Measurements from ENCODE around the gene TSNAX.

TSNAX gene

DNA sequence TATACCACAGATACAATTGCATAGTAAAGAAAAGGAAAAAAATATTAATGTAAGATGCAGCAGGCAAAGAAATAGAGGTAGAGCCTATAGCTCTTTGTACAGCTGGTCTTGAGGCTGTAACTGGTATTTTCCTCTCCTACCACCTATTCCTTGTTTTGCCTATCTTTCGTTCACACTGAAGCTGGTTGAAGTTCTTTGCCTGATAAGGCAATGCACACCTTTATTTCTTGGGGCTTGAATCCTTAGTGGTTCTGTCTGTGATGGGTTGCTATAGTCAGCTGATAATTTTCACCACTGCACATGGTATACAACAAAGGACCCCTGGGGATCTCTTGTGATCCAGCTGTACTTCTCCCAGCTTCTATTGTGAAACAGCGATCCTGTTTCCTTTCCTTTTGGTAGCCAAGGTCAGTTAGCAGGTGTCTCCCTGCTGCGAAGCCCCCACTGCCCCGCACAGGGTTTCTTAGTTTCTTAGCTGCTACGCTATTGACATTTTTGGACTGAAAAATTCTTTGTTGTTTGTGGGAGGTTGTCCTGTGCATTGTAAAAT lies 9.9 kb upstream of the TSNAX start:
- no peak for DNase-seq (ENCODE audit: low read depth)

DNA sequence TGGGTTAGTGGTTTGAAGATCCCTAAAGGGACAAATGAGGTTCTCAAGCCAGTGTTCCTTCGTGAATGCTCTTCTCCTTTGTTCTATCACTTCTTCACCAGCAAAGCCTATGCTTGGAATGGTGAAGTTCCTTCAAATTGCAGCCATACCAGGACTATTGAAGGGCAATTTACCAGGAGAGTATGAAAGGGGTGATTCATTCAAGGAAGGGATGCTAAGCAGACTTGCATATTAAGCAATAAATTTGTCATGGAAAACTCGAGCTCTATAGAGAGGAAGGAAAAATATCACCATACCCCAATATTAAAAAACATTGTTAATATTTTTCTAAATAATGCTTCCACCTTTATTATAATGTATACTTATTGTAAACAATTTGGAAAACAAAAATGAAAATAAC lies 9.3 kb upstream of the TSNAX start:
- peak; percentile 18 for DNase-seq (ENCODE audit: low read depth)

DNA sequence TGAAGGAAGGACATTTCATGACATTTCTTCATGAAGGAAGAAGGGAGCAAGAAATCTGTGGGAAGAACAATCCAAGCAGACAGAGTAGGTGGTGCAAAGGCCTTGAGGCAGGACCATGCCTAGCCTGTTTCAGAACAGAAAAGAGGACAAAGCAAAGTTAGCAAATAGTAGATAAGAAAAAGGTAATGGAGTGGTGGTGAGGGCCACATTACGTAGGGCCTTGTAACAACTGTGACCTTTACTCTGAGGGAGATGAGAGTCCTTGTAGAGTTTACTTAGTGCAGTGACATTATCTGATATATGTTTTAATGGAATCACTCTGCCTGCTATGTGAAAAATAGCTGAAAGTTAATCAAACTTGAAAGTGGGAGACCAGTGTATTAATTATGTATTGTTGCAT lies 6.4 kb upstream of the TSNAX start:
- no peak for DNase-seq (ENCODE audit: low read depth)

DNA sequence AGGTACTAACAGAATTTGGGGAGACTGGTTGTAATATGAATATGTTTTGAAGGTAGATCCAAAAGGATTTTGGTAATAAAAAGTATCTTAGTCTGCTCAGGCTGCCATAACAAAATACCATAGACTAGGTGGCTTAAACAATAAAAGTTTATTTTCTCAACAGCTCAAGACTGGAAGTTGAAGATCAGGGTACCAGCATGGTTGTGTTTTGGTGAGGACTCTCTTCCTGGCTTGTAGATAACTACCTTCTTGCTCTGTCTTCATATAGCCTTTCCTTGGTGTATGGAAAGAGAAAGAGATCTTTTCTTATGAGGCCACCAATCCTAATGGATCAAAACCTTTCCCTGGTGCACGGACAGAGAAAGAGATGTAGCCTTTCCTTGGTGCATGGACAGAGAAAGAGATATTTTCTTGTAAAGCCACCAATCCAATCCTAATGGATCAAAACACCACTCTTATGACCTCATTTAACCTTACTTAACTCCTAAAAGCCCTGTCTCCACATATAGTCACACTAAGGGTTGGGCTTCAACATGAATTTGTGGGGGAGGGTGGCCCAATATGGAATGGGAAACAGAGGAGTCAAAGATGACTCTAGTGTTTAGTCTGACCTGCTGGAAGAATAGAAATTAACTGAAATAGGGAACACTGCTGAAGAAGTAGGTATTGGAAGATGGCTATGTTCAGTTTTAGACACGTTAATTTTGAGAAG lies 5.4 kb upstream of the TSNAX start:
- no peak for DNase-seq (ENCODE audit: low read depth)

DNA sequence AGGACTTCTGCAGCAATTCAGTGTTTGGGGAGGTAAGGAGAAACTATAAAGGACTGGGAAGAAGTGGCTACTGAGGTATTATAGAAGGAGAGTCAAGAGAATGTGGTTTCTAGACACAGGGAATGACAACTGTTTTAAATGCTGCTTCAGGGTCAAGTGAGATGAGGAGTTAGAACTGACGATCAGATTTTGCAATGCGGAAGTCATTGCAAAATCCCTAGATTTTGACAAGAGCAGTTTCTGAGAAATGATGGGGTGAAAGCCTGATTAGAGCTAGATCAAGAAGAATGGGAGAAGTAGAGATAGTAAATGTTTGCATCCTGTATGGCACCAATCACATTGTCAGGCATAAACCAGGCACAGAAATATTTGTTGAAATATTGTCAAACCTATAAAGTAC lies 4.7 kb upstream of the TSNAX start:
- no peak for DNase-seq (ENCODE audit: low read depth)

DNA sequence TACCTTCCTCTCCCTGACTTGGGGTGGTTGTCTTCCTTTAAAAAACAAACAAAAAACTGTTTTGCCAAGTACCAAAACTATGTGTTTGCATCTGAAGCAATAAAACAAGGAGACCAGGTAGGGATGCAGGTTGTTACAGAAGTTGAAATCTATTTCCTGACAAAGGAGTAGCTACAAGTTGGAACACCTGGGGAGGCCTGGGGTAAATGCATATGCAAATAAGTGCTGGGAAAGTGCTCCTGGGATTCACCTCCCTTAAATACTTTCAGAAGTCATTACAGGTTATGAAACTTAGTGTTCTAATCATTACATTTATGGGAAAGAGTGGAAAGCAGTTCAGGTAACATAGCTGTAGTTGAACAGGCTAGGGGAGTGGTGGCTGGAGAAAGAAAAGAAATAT lies 1.9 kb upstream of the TSNAX start:
- DNase-seq (ENCODE audit: low read depth) = no peak

DNA sequence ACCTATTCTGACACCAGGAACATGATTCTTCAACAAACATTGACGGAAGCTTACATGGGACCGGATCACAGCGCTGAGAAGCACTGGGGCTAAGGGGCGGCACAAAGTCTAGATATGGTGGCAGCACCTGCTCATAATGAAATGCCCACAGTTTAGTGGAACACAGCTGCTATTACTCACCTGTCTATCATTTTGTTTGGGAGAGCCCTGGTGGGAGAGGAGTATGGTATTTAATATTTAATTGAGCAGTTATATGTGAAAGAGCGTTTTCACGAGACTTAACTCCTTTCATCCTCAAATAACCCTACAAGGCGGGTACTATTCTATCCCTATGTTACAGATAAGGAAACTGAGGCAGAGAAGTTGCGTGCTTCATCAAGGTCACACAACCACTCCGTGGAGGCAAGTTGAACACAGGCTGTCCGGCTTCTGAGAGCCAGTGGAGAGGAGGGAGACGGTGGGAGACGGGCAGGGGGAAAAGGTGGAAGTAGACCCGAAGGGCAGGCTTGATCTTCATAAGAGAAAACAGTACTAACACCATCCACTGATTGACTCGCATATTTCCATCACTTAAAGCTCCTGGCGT lies 790 bp upstream of the TSNAX start:
- no peak for DNase-seq (ENCODE audit: low read depth)

DNA sequence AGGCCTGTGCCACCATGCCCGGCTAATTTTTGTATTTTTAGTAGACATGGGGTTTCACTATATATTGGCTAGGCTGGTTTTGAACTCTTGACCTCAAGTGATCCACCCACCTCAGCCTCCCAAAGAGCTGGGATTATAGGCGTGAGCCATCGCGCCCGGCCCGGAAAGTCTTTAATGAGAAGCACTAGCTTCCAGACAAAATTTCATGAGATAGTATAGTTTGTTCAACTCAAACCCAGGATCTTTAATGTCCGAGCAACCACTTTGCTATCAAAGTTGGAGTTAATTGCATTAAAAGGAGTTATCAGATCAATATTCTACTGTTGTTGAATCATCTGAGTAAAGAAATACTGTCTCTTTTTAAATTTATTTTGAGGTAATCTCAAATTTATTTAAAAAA lies 4.8 kb downstream of the TSNAX start:
- no peak for DNase-seq (ENCODE audit: low read depth)

DNA sequence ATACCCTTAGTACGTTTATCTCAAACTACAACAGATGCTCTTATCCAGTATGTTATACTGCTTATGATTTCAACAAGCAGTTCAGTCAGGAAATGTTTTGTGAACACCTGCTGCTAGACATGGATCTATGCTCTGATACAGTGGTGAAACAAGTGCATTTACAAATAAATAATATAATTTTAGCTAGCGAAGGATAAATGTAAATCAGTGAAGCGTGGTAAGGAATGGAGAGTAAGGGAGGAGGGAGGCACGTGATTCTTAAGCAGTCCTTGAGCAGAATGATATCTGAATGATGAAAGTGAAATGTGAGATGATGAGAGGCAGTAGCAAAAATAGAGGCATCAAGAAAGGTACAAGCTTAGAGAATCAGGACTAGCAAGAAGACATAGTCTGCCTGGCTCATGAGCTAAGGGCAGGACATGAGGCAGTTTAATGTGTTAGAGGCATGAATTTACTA lies 6.3 kb downstream of the TSNAX start:
- DNase-seq (ENCODE audit: low read depth) = no peak

DNA sequence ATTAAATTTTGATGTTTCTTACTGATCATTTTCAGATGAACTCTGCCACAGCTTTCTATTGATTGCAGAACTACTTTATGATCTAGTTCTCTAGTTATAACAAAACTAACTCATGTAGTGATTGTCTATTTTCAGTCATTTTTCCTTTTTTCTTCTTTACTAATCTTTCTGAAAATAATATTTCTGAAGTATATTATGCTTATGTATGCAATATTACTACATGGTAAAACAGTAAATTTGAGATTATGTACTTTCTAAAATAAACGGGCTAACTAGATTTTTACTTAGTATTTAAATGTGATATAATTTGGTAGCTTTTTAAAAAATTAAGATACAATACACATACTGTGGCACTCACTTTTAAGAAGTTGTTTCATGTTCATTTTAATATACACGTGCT lies 7.6 kb downstream of the TSNAX start:
- DNase-seq (ENCODE audit: low read depth) = no peak

DNA sequence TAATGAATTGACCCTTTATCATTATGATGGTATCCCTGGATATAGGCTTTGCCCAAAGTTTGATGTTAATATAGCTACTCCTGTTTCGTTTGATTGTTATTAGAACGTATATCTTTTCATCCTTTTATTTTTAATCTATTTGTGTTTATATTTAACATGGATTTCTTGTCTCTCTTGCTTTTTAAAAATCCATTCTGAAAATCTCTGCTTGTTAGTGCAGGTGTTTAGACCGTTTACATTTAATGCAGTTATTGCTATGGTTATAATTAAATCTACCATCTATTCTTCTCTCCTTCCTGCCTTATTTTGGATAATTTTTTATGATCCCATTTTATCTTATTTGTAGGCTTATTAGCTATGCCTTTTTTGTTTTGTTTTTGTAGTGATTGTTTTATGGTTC lies 12.4 kb downstream of the TSNAX start:
- no peak for DNase-seq (ENCODE audit: low read depth)

DNA sequence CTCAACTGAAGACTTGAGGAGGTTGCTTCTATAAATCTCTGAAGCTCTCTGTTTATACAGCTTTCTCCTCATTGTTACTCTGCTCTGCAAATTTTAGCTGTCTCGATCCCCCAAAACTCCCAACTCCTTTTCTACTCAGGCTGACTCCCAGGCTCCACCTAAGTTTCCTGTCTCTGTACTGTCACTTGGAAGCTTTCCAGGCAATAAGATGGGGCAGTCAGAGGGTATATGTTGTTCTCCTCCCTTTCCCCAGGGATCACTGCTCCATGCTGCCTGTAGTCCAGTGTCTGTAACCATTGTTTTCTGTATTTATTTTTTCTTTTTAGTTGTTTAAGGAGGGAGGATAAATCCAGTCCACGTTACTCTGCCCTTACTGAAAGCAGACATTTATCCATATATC lies 13.4 kb downstream of the TSNAX start:
- DNase-seq (ENCODE audit: low read depth) = no peak

DNA sequence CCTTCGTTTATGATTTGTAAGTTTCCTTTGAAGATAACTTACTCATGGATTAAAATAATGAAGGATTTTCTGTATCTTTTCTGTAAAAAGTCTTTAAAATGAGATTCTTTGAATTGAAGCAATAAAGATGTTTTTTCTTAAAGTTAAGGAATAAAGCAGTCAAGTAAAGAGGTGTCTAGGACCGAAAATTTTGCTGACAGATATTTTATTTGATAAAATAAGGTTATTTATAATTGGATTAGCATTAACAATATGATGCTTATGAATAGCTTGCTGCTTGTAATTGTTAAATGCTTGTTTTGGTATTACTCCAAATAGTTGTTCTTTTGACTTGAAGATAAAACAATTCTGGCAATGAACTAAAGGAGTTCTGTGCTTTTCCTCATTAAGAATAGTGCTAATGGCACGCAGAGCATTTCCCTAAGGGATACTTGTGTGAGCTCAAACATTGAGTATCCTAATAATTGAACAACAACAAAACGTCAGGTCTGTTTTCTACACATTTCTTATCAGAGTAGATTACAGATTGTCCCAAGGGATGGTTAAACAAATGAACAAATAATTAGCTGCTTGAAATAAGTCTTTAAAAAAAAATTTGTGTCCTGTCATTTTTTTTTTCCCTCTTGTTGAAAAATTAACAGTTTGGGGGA lies 16.6 kb downstream of the TSNAX start:
- no peak for DNase-seq (ENCODE audit: low read depth)

DNA sequence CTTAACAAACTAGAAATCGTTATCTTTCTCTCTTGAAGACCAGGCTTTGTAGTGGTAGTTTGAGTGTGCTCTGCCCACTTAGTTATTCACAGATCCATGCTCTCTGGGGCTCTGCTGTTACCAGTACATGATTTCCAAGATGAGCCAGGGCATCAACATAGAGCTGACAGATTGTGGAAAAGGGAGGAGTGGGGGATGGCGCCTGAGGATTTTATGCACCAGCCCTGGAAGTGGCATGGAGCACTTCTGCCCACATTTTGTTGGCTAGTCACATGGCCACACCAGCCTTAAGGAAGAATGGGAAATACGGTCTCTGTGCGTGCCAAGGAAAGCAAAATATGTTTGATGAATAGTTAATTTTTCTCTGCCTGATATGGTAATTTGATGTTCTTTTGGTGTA lies 18.2 kb downstream of the TSNAX start:
- DNase-seq (ENCODE audit: low read depth) = no peak

DNA sequence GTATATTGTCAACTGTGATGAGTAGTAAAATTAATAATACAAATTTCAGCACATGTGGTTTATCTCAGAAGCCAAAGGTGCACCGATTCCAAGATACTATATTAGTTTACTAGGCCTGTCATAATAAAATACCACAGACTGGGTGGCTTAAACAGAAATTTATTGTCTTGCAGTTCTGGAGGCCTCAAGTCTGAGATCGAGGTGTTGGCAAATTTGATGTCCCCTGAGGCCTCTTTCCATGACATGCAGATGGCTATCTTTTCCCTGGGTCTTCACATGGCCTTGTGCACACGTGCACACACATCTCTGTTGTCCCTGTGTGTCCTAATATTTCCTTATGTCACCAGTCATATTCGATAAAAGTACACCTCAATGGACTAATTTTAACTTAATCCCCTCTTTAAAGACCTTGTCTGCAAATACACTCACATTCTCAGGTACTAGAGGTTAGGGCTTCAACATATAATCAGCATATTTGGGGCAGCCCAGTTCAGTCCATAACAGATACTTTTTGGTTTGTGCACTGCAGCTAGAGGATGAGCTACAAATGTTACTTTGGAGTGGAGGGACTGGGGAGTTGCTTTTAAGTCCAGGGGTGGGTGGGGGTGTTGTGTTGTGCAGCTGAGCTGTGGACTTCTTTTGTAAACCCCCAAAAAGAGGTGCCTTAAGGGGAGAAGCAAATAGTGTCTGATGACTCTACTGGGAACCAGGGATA lies 21.4 kb downstream of the TSNAX start:
- DNase-seq (ENCODE audit: low read depth) = no peak

DNA sequence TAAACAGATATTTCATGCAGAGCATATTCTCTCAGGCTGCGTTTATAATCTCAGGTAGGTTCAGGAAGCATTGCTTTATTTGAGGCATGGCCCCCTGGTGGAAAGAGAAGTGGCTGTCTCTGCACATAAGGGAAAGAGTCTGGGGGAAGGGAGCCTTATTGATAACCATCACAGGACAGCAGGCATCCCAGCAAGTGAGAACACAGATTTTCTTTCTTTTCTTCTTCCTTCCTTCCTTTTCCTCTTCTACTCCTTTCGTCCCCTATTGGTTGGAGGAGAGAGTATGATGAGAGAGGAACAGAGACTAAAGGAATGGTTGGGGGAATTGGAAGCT lies 21.9 kb downstream of the TSNAX start:
- peak; percentile 27 for DNase-seq (ENCODE audit: low read depth)

DNA sequence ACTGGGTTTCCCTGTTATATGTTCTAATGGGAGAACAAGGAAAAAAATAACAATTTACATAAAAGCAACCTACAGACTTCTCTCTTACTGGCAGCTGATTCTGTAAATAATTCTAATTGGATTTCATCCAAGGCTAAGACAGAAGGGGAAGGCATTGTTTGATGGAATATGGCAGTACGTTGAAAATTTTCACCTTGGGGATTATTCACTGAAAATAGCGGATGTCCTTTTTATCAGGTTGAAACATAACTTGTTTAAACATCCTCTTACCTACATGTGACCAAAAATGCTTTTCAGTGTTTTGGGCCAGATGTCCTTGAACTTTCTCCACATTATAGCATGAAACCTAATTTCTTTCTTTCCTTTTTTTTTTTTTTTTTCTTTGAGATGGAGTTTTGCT lies 24.9 kb downstream of the TSNAX start:
- no peak for DNase-seq (ENCODE audit: low read depth)

DNA sequence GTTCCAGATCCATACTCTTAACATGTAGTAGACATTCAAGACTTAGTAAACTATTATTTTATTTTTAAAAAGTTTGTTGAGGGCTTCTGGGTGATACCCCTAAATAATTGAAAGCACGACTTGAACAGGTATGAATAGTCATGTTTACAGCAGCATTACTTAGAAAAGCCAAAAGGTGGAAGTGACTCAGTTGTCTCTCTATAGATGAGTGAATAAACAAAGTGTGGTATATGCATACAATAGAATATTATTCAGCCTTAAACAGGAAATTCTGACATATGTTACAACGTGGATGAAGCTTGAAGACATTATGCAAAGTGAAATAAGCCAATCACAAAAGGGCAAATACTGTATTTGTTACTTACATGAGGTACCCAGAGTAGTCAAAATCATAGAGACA lies 26.5 kb downstream of the TSNAX start:
- DNase-seq (ENCODE audit: low read depth) = no peak

DNA sequence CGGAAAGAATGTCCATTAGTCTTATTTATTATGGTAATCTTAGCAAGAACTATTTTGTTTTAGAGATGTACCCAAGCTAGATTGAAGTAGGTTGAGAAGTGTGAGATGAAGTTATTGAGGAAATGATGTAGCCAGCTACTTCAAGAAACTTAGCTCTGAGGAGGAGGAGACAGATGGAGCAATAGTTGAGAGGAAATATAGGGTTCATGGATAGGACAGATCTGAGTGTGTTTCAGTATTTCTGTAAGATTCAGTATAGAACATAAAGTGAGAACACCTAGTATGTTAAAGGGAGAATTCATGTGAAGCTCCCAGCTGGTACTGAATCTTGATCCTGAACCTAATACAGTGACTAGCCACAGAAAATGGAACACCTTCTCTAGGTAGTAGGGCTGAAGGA lies 28.9 kb downstream of the TSNAX start:
- DNase-seq (ENCODE audit: low read depth) = no peak

DNA sequence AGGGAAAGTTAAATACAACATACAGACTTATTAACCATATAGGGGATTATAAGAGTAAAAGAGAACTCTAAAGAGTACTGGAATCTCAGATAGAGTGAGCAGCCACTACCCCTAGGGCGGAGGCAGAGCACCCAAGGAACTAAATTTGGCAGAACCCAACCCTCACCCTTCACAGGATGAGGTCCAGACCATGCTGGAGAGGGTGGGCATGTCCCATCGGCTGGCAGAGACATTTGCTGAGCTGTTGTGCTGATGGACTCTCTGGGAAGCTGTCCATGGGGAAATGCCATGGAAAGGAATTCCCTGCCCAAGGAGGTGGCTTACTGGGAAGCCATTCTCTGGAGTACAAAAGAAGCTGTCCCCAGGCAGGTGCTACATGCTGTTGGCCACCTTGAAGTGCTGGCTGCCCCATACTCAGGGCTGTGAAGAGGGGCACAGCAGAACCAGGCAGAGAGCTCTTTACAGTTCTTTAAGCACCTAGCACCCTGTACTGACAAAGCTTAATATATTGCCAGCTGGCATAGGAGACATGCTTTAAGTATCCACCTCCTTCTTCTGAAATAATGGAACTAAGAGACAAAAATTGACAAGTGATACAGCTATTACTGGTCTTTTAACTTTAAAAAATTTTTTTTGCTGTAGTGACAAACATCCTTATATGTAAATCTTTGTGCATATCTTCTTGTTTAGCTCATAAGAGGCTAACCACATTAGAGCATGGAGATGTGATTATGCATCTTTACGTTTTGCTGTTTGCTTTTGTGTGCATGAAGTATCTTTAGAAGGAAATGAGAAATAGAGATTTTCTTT lies 29.6 kb downstream of the TSNAX start:
- peak; percentile 51 for DNase-seq (ENCODE audit: low read depth)

DNA sequence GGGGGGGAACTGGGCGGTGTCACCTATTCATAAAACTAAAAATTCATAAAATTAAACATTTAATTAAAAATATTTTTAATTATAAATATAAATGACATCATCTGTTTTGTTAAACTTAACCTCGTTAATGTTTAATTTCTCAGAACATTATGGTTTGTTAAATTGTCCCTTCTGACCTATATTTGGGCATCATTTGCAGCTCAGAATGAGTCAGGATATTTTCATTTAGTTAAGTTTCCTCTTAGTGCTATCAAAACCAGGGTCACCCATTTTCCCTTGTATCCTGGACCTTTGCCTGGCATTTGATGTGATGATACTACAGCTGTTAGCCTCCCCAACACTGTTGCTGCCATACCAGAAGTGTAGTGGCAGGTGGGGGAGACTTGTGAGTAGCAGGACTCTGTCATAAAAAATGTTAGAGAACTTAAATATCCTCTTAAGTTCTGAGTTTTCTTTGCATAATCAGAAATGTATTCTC lies 30.3 kb downstream of the TSNAX start:
- DNase-seq (ENCODE audit: low read depth) = peak; percentile 19
